GM12892 (cell line): Measurements from ENCODE around the gene KLHL18.
A peak's percentile ranks its signal among the peaks of the same experiment; 100 is the strongest.

Experiments used
- DNase-seq: peaks from one replicate; pipeline ENCODE4 v3.0.0; 2011; ENCODE audit not compliant: insufficient read length
- FAIRE-seq: peaks from 2 replicates; lab custom pipeline; 2011; peaks lifted over from hg19 to GRCh38; lab: Jason Lieb, UNC
- POLR2A ChIP-seq: IDR thresholded peaks from 2 replicates; pipeline ENCODE4 v1.6.1; 2011; ENCODE audit warnings: low read depth, low read length, control low read depth
- POLR2AphosphoS5 ChIP-seq: IDR thresholded peaks from 2 replicates; pipeline ENCODE4 v1.6.1; 2011; ENCODE audit warnings: low read depth, low read length, control low read depth
- TAF1 ChIP-seq: IDR thresholded peaks from 2 replicates; pipeline ENCODE4 v1.6.1; 2011; ENCODE audit warnings: low read depth, mild to moderate bottlenecking, control low read depth, low read length, borderline replicate concordance

KLHL18 gene

DNA sequence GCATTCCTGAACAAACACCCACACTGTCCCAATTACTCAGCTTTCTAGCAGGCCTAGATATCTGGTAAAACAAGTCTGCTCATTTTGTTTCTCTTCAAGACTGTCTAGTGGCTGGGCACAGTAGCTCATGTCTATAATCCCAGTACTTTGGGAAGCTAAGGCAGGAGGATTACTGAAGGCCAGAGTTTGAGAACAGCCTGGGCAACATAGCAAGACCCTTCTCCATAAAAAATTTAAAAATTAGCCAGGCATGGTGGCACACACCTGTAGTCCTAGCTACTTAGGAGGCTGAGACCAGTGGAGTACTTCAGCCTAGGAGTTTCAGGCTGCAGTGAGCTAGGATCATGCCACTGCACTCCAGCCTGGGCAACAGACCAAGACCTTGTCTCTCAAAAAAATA, 91.8 kb downstream of the KLHL18 start:
- TF ChIP-seq POLR2A (no peak), TAF1 (no peak), POLR2AphosphoS5 (no peak)

DNA sequence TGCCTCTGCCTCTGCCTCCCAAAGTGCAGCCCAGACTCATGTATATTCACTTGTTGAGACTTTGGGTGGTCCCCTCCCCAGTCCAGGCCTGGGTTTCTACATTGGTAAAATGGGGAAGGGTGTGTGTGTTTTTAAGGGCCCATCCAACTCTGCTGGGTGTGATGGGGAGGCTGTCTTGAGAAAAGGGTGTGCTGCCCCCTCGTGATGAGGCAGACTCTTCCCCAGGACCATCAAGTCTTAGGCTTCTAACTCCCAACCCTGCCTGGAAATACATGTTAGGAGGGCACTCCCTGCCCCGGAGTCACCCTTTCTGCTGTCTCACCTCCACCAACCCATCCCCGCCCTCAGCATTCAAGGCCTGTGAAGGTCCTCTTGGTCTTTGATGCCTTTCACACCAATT, 93.6 kb downstream of the KLHL18 start:
- no peak for TF ChIP-seq TAF1
- DNase-seq (no peak), FAIRE-seq (no peak)

More for the DNA sequence above, 91.8 kb downstream of the KLHL18 start:
- FAIRE-seq (no peak), DNase-seq (no peak)

DNA sequence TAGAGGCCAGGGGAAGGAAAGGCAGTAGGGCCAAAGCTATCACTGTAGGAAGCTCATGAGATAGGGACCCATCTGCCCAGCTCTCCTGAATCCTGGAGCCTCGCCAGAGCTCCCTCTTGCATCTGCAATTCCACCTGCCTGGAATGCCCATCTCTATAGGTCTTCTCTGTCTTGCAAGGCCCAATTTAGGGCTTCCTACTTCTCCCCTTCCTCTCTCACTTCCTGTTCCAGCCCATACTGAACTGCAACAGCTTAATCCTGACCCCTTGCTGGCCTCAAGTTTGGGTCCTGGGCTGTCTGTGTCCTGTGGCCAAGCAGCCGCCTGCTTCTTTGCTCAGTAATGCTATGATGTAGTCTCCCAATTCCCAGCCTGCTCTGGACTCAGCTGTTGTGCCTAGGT, 94.4 kb downstream of the KLHL18 start:
- DNase-seq (no peak), FAIRE-seq (no peak)
- TF ChIP-seq POLR2A (no peak), POLR2AphosphoS5 (no peak), TAF1 (no peak)

DNA sequence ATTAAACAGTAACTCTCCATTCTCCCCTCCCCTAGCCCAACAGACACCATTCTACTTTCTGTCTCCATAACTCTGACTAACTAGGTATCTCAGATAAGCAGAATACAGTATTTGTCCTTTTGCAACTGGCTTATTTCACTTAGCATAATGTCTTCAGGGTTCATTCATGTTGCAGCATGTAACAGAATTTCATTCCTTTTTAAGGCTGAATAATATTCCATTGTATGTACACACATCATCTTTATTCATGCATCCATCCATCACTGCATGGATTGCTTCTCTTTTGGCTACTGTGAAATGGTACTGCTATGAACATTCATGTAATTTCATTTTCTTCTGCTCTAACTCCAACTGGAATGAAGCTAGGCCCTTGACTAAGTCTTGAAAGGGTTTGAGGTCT, 96.1 kb downstream of the KLHL18 start:
- FAIRE-seq (no peak), DNase-seq (no peak)
- no peak for TF ChIP-seq POLR2AphosphoS5
- no peak for TF ChIP-seq POLR2A
- TF ChIP-seq TAF1: no peak

DNA sequence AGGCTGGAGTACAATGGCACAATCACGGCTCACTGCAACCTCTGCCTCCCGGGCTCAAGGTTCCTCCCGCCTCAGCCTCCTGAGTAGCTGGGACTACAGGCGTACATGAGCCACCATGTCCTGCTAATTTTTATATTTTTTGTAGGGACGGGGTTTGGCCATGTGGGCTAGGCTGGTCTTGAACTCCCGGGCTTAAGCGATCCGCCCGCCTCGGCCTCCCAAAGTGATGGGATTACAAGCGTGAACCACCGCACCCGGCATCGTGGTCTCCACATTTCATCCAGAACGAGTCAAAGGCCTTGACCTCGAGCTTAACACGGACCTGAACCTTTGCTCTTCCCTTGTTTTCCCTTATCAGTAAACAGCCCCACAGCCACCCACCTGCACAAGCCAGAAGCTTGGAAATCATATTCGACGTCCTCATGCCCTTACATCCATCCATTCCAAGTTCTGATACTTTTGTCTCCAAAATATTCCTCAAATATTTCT, 96.7 kb downstream of the KLHL18 start:
- DNase-seq: no peak
- TF ChIP-seq TAF1 (no peak), POLR2A (no peak), POLR2AphosphoS5 (no peak)
- FAIRE-seq: no peak

DNA sequence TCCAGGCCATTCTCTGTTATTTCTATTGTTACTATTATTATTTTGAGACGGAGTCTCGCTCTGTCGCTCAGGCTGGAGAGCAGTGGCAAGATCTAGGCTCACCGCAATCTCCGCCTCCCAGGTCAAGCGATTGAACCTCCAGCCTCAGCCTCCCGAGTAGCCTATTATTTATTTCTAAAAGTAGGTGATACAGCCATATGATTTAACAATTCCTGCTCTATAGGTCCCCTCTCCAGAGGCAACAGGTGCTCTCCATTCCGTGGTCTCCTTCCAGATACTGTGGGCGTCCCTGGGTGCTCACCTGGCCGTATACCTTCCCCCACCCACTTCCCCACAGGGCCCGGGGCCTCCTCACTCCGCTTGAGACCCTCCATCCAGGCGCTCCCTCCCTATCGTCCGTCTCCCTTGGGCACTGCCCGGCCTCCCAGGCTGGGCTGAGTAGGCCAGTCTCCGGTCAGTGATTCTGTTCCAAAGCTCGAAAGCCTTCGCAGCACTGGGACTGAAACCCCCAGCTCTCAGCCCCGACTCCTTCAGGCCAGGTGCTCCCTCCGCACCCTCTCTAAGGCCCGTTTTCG, 97.4 kb downstream of the KLHL18 start:
- FAIRE-seq: no peak
- DNase-seq: no peak

DNA sequence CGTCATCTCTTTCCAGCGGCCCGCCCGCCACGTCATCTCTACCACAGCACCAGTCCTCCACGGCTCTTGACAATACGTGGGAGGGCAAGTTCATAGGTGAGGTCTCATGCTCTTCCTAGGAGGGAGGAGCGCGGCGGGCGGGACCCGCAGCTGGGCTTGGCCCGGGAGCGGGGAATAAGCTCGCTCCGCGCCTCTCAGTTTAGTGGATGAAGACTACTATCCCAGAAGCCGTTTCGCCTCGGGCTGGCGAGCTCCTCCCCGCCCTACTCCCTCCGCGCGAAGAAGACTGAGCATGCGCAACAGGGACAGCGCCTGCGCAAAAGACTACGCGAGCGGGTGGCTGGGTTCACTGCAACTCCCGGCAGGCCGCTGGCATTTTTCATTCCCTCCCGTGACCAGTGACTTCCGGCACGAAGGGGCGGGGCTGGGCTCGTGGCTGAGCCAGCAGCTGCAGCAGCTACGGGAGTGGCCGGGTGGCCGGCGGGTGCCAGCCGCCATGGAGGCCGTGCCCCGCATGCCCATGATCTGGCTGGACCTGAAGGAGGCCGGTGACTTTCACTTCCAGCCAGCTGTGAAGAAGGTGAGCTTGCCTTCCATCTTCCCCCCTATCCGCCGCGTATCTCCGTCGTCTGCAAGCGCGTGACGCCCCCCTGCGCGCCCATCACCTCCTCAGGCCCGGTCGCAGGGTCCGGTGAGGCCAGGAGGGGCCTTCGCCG, 98.0 kb downstream of the KLHL18 start, which contains the start of gene PTPN23:
TSS of gene PTPN23 (plus strand) at position 421 of the 716 bp plus-strand sequence. CDS start at position 497, 76 bp downstream.
- FAIRE-seq: peak; percentile 100
- peak; percentile 92 for DNase-seq
- TF ChIP-seq TAF1 (no peak; the same call in none of the 2 replicates), POLR2AphosphoS5 (peak; percentile 91), POLR2A (peak; percentile 80)

More for the DNA sequence above, 97.4 kb downstream of the KLHL18 start:
- TF ChIP-seq POLR2AphosphoS5 (no peak), TAF1 (no peak), POLR2A (no peak)

DNA sequence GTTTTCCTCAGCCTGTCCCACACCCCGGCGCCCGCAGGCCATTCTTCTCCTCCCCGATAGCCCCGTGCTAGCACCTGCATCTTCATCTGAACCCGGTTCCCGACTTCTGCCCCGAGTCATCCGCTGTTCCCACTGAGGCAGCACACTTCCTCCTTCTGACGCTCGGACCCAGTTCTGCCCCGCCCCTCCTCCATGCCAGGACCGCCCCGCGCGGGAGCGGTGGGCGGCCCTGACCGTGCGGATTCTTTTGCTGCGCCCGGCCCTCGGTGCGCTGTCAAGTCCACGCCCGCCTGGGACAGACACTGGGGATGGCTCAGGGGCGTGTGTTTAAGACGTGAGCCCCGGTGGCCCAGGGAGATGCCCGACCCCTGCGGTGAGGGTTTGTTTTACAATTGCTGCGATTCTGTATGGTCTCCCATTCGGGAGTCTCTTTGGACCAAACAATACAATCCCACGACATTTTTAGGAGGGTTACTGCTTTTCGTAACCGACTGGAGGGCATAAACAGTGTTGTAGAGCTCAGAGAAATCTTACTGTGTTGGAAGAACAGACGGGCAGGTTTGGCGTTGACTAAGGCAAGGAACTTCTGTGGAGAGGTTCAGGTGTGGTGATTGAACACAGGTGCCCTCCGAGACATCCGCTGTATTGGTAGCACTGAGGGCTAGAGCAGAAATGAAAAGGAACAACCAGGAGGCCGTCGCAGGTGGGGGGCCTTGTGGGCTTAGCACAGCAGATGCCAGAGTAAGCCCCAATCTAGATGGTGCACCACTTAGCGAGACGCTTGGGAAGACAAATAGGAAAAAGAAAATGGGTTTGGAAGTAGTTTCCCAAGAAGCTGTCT, 98.8 kb downstream of the KLHL18 start:
- peak; percentile 88 for FAIRE-seq
- TF ChIP-seq POLR2AphosphoS5 (0 out of 2 replicates have a peak, but pooled peaks have one; percentile 66), TAF1 (peak; percentile 68), POLR2A (peak; percentile 47; the same call in 1 of the 2 replicates)

DNA sequence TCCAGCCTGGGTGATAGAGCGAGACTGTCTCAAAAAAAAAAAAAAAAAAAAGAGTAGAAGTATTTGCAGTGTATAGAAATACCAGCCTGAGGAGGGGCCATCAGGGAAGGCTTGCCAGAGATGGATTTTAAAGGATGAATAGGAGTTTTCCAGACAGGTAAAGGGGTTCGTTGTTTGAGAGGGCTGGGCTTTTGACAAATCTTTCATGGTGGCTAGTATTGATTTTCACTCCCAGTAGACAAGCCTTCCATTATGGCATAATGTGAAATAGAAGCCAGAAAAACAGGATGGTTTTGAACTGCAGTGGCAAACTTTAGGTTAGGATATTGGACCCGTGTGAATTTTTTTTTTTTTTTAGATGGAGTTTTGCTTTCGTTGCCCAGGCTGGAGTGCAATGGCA, 101.7 kb downstream of the KLHL18 start:
- no peak for FAIRE-seq

More for the DNA sequence above, 98.8 kb downstream of the KLHL18 start:
- peak; percentile 85 for DNase-seq

DNA sequence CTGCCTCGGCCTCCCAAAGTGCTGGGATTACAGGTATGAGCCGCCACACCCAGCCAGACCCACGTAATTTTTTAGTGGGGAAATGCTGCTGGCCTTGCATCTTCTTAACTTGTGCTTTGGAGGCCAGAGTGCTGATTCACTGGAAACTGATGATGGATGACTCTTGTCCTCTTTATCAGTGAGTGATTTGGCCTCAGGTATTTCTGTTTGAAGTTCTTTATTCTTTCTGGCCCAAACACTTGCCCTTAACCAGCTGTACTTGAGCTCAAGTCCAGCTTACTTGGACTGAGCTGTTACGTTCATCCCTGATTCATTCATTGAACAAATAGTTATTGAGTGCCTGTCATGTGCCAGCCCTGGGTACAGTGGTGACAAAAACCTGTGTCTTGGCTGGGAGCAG, 102.3 kb downstream of the KLHL18 start:
- no peak for FAIRE-seq
- DNase-seq: no peak
- no peak for TF ChIP-seq POLR2AphosphoS5
- no peak for TF ChIP-seq POLR2A
- no peak for TF ChIP-seq TAF1

More for the DNA sequence above, 101.7 kb downstream of the KLHL18 start:
- no peak for DNase-seq
- TF ChIP-seq POLR2A (no peak), POLR2AphosphoS5 (no peak), TAF1 (no peak)

DNA sequence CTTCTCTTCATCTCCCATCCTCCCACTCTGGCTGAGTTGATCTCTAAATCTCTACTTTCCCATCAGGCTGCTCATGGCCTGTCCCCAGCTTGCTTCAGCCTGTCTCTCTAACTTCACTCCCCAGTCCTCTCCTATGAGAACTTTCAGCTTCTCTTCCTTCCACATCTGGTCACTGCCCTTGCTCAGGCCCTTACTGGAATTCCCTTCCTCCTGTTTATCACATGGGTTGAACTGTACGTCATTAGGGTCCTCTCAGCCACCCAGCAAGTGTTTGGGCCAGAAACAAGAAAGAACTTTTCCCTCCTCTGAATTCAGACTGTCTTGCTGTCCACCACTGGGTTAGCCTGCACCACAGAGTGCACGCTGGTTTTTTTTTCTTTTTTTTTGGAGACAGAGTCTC, 103.1 kb downstream of the KLHL18 start:
- FAIRE-seq: no peak
- DNase-seq: no peak
- TF ChIP-seq POLR2AphosphoS5 (no peak), TAF1 (no peak), POLR2A (no peak)
